GM10266 (cell line): ENCODE results near the gene AOAH.

Experiments used
- DNase-seq: peaks from one replicate; pipeline ENCODE4 v3.0.0; 2012; ENCODE audit errors: extremely low spot score
- CTCF ChIP-seq: IDR thresholded peaks from 2 replicates; pipeline ENCODE4 v1.5.1; 2012; ENCODE audit warnings: mild to moderate bottlenecking, low read depth; ENCODE audit not compliant: control insufficient read depth, insufficient read depth; ENCODE audit errors: missing control alignments

The AOAH gene

GRCh38 chr7:36571190-36571560, 153.1 kb downstream of the AOAH start:
- no peak for DNase-seq
- TF ChIP-seq CTCF = no peak

- DNase-seq = no peak
- TF ChIP-seq CTCF = no peak
Observed at GRCh38 chr7:36570528-36571189, 153.6 kb downstream of the AOAH start.

DNA sequence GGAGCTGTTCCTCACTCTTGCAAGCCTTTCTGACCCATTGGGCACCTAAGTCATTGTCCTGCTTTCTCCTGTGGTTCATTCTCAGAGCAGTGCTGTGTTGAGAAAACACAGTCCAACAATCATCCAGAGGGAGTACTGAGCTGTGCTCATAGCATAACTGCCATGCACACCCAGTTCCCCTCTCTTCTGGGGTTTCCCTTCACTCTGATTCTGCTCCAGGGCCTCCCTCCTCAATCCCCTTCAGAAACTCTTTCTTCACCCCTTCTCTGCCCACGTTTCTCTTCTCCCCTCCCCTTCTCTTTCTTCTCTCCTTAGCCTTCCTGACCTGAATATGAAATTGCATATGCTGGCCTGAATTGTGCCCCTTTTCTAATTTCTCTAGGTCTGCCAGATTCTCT, 155.8 kb downstream of the AOAH start:
- no peak for TF ChIP-seq CTCF
- no peak for DNase-seq

- DNase-seq = no peak
- TF ChIP-seq CTCF = no peak
Observed at GRCh38 chr7:36567699-36568451, 156.4 kb downstream of the AOAH start.

DNA sequence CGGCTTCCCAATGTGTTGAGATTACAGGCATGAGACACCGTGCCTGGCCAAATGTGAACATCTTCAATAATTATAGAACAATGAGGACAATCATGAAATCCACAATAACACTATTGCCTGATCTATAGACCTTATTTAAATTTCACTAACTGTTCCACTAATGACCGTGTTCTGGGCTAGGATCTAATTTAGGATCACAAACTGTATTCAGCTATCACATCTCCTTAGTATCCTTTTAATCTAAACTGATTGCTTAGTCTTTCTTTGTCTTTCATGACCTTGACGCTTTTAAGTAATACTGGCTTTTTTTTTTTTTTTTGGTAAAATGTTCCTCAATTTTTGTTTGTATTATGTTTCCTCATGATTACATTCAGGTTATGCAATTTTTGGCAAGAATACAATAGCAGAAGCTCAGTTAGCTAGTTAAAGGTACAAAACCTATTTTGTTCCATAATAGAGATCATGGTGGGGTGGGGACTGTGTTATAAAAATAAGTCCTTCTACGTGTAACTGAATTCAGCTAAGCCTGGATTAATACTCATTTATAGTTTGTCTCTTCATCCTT, 158.4 kb downstream of the AOAH start:
- DNase-seq = no peak
- TF ChIP-seq CTCF = no peak

DNA sequence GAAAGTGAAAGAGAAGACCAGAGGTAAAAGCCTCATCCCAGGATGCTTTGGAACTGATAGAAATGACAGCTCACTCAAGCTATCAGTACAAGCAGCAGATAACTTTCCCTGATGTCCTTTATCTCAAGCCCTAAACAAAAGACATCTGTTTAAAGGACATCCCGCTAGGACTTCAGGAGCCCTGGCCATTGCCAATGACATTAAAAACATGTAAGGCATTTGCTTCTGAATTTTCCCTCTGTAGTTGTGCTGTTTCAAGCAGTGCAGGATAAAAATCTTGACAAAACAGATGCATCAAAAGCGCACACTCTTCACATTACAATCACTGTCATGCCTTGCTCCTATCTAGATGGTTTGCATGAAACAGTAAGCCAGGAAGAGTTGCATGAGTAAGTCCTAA, 159.8 kb downstream of the AOAH start:
- DNase-seq = no peak
- no peak for TF ChIP-seq CTCF
